ENCODE data around the gene RNF151. TPM values are rescaled to one million over a fixed set of nuclear protein-coding genes. Genes with fewer than 3 reads are reported as not detected.
"Not testable (repeated sequence)": the region's sequence is repeated elsewhere in the genome, so short reads cannot be mapped to it uniquely, and the experiment has no call there.

RNF151 gene
- total RNA-seq, 3 donors from 2014 or later = not detected

DNA sequence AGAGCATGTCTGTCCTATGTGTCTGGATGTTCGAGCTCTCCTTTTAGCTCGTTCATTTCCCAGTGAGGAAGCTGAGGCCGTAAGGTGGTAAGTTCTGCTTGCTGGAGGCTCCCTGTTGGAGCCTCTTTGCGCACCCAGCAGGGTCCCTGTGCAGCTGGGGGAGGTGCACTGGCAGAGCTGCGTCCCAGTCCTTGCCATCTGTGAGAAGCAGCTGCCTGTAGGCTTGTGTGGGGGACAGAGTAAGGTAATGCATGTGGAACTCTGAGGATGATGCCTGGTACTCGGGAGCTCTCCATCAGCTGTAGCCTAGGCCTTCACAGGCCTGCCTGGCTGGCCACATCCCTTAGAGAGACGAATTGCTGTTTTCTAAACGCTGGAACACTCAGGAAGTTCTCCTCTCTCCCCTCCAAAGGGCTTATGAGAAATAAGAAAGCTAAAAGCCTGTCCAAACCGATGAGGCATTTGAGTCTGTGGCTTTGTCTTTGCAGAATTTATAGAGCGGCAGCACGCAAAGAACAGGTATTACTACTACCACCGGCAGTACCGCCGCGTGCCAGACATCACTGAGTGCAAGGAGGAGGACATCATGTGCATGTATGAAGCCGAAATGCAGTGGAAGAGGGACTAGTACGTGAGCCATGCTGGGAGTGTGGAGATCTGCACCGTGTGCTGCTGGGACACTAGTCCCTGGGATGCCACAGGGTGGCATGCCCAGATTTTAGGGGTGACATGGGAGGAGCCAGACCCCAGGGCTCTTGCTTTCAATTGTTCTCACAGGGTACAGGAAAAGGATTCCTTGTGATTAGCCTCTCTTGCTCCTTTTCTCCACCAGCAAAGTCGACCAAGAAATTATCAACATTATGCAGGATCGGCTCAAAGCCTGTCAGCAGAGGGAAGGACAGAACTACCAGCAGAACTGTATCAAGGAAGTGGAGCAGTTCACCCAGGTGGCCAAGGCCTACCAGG lies 5.7 kb upstream of the RNF151 start:
- no peaks in the 10 kb centered on the region for H3K9me3 ChIP-seq
- intact Hi-C loops (cut with DNase I, micrococcal nuclease) = no loop called here
- TF ChIP-seq, protein P1, sequence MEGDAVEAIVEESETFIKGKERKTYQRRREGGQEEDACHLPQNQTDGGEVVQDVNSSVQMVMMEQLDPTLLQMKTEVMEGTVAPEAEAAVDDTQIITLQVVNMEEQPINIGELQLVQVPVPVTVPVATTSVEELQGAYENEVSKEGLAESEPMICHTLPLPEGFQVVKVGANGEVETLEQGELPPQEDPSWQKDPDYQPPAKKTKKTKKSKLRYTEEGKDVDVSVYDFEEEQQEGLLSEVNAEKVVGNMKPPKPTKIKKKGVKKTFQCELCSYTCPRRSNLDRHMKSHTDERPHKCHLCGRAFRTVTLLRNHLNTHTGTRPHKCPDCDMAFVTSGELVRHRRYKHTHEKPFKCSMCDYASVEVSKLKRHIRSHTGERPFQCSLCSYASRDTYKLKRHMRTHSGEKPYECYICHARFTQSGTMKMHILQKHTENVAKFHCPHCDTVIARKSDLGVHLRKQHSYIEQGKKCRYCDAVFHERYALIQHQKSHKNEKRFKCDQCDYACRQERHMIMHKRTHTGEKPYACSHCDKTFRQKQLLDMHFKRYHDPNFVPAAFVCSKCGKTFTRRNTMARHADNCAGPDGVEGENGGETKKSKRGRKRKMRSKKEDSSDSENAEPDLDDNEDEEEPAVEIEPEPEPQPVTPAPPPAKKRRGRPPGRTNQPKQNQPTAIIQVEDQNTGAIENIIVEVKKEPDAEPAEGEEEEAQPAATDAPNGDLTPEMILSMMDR (IDR thresholded peaks at IDR 0.05) = no peak
- peaks cover 27% of the 10 kb centered on the region for H3K4me1 ChIP-seq (ENCODE audit: low read depth)
- no peak for ATAC-seq
- peaks cover 2% of the 10 kb centered on the region for H3K36me3 ChIP-seq (ENCODE audit: low read depth)
- no peak overlapping the region for H3K4me3 ChIP-seq
- DNase-seq = peak in 2 of 3 donors; percentile 35 to 50

DNA sequence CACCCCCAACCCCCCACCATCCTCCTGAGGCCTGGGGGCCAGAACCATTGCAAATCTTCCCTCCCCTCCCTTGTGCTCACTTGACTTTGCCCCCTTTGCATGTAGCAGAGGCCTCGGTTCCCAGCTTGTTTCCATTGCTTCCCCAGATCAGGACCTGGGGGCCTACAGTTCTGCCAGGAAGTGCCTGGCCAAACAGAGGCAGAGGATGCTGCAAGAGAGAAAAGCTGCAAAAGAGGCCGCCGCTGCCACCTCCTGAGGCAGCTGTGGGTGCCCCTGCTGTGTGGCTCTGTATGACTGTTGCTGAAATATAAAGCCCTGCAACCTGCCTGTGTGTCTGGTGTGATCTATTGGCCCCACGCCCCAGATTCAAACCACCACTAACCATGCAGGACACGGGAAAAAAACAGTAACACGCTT lies 5.0 kb upstream of the RNF151 start:
- Histone ChIP-seq H3K4me3 (no peak overlapping the region), H3K36me3 (ENCODE audit: low read depth) (peaks cover 2% of the 10 kb centered on the region), H3K4me1 (ENCODE audit: low read depth) (peaks cover 30% of the 10 kb centered on the region), H3K9me3 (no peaks in the 10 kb centered on the region)
- no peak for ATAC-seq
- TF ChIP-seq, protein P1 (IDR thresholded peaks at IDR 0.05) = no peak
- intact Hi-C loops (cut with DNase I, micrococcal nuclease) = no loop called here
- peak in 2 of 3 donors; percentile 30 to 46 for DNase-seq

DNA sequence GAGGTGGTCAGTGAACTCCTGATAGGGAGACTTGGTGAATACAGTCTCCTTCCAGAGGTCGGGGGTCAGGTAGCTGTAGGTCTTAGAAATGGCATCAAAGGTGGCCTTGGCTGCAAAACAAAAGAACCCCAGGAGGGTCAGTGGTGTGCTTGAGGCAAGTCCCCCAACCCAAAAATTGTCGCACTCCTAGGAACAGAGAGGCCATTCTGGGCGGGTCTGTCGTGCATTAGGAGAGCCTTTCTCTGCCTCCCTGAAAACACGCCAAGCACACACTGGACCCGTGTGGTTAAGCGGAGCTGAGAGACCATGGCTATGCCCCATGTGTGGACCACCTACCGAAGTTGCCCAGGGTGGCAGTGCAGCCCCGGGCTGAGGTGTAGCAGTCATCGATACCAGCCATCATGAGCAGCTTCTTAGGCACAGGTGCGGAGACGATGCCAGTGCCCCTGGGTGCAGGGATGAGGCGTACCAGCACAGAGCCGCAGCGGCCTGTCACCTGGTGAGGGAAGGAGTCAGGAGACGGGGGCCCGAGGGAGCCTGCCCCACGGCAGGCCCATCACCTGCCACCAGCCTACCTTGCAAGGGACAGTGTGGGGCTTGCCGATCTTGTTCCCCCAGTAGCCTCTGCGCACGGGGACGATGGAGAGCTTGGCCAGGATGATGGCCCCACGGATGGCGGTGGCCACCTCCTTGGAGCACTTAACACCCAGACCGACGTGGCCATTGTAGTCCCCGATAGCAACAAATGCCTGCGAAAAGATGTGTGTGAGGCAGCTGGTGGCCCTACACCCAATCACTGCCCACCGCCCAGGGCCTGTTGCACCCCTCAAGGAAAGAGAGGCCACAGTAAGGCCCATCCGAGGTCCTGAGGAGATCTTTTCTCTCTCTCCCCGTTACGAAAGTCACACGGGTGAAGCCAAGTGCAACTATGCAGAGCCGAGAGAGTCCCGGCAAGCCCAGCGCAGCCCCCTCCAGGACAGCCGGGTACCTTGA lies 4.2 kb upstream of the RNF151 start:
- H3K9me3 ChIP-seq; intact Hi-C loops (cut with DNase I, micrococcal nuclease); H3K4me3 ChIP-seq; ATAC-seq; H3K36me3 ChIP-seq (ENCODE audit: low read depth): not testable (repeated sequence)
- DNase-seq = peak in 1 of 3 donors; percentile 48
- peaks cover 30% of the 10 kb centered on the region for H3K4me1 ChIP-seq (ENCODE audit: low read depth)

DNA sequence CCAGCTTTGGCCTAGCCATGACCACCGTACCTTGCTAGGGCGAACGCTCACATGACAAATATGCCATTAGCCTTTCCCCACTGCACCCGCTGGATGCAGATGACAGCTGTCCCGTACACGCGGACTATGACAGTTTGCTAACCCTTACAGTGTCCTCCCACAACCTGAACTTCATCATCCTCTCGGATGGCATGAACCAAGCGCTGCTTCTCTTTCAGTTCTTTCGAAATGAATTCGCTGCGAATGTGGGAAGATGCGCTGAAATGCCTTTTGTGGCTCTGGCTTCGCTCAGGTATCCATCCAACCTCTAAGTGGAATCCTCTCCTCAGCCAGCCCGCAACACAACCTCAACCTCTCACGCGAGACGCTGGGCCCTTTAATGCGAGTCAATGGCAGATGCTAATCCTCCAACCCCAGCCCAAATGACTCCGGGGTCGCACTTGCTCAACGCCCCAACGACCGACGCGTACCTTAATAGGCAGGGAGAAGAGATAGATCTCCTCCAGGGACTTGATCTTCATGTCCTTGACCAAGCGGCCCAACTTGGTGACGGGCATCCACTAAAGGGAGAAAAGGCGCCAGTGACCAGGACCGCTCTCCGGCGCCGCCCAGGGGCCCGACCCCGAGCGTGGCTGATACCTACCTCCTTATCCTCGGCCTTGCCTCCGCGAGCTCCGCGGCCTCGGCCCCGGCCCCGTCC lies 2.7 kb upstream of the RNF151 start:
- intact Hi-C loops (cut with DNase I, micrococcal nuclease) = no loop called here
- ATAC-seq (peak; percentile 34), DNase-seq (no peak)
- TF ChIP-seq, protein P1 (IDR thresholded peaks at IDR 0.05) = no peak
- H3K4me3 ChIP-seq = peak overlapping the region; percentile 80
- H3K9me3 ChIP-seq = no peaks in the 10 kb centered on the region
- H3K4me1 ChIP-seq (ENCODE audit: low read depth) = peaks cover 26% of the 10 kb centered on the region
- peaks cover 2% of the 10 kb centered on the region for H3K36me3 ChIP-seq (ENCODE audit: low read depth)

DNA sequence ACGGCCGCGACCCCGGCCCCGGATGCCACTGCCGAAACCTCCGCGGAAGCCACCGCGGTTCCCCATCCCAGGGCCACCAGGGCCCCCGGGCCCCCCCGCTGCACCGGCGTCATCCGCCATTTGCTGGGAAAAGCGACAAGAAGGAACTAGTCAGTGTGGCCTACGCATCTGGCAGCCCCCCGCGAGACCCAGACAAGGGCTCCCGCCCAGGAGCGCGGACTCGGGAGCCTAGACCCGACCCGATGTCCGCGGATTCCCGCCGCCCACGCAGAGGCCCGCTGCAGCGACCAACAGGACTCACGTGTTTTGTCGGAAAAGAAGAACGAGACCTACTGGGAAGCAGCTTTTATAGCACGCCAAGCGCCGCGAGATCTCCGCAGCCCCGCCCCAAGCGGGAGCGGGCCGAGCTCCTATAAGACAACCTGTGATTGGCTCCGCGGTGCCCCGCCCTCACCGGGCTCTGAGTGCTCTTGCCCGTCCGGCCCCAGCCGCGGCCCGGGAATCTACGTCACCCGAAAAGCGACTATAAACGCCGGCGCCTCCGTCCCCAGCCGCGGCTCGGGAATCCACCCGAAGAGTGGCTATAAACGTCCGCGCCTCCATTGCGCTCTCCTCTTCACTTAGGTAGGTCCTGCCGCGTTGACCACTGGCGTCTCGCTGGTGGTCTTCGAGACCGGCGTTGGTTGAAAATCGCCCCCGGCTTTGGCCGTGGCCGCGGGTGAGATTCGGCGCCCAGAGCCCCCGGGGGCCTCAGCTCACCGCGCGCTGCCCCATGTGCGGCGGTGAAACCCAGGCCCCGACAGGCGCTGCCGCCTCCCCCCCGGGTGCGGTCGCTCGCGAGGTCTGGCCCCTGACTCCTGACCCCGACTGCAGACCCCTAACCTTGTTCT lies 1.9 kb upstream of the RNF151 start, which contains the start of gene RPS2:
TSS of gene RPS2 (minus strand) at position 321 of the 890 bp plus-strand sequence. CDS start at position 120, 201 bp downstream.
- ATAC-seq (peak; percentile 96), DNase-seq (peak; percentile 98 to 100 (median 99))
- H3K36me3 ChIP-seq (ENCODE audit: low read depth) = peaks cover 2% of the 10 kb centered on the region
- intact Hi-C loops (cut with DNase I, micrococcal nuclease) = no loop called here
- H3K9me3 ChIP-seq = no peaks in the 10 kb centered on the region
- TF ChIP-seq, protein P1 (IDR thresholded peaks at IDR 0.05) = no peak
- H3K4me1 ChIP-seq (ENCODE audit: low read depth) = peaks cover 23% of the 10 kb centered on the region
- H3K4me3 ChIP-seq = peak within 1 kb of the TSS; percentile 80

Data from mucosa of descending colon (tissue), 3 donors.